PFSK-1 (cell line): Measurements from ENCODE around the gene GRIN2A.

Experiments used
- FOXP2 ChIP-seq: optimal IDR thresholded peaks from 2 replicates; pipeline ENCODE3; 2011; ENCODE audit warnings: borderline replicate concordance, control low read depth, inconsistent platforms; ENCODE audit not compliant: insufficient read depth; ENCODE audit errors: extremely low read length, extremely low read depth
- POLR2AphosphoS5 ChIP-seq: IDR thresholded peaks from 2 replicates; pipeline ENCODE4 v1.6.1; 2012; ENCODE audit warnings: low read depth, mild to moderate bottlenecking, control low read depth, low read length, moderate library complexity
- SIN3A ChIP-seq: IDR thresholded peaks from 2 replicates; pipeline ENCODE4 v1.6.1; 2012; ENCODE audit warnings: mild to moderate bottlenecking, low read length, moderate library complexity, borderline replicate concordance; ENCODE audit not compliant: insufficient read depth
- TAF1 ChIP-seq: IDR thresholded peaks from 2 replicates; pipeline ENCODE4 v1.6.1; 2012; ENCODE audit warnings: low read length, control low read depth, borderline replicate concordance; ENCODE audit not compliant: insufficient read depth
- TF ChIP-seq, protein P1 (sequence below), 2 experiments: IDR thresholded peaks; 2 replicates each; pipeline versions ENCODE4 v1.6.1 to v1.8.0; 2011 to 2012; ENCODE audit warnings: low read depth in 2 of 2, low read length in 2 of 2, control low read depth in 1 of 2, inconsistent platforms in 1 of 2, mild to moderate bottlenecking in 1 of 2, moderate library complexity in 1 of 2; ENCODE audit not compliant: insufficient read depth in 1 of 2

Gene GRIN2A

DNA sequence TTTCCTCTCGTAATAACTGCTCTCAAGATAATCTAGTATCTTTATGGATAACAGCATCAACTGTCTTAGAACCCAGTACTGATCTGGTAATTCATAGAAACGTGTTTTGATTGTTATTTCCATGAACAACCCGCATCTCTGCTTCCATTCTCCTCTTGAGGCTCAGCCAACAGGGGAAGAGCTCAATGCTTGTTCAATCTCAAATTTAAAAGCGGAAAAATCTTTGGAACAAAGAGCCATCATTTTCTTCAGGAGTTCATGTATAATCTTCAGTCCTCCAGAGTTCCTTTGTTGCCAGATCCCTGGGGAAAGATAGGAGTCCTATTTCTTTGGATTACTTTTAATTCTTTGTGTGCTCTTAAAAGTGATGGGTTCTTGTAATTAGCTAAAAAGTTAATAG lies 319.9 kb downstream of the GRIN2A start:
- TF ChIP-seq TAF1 = no peak
- TF ChIP-seq, protein P1, sequence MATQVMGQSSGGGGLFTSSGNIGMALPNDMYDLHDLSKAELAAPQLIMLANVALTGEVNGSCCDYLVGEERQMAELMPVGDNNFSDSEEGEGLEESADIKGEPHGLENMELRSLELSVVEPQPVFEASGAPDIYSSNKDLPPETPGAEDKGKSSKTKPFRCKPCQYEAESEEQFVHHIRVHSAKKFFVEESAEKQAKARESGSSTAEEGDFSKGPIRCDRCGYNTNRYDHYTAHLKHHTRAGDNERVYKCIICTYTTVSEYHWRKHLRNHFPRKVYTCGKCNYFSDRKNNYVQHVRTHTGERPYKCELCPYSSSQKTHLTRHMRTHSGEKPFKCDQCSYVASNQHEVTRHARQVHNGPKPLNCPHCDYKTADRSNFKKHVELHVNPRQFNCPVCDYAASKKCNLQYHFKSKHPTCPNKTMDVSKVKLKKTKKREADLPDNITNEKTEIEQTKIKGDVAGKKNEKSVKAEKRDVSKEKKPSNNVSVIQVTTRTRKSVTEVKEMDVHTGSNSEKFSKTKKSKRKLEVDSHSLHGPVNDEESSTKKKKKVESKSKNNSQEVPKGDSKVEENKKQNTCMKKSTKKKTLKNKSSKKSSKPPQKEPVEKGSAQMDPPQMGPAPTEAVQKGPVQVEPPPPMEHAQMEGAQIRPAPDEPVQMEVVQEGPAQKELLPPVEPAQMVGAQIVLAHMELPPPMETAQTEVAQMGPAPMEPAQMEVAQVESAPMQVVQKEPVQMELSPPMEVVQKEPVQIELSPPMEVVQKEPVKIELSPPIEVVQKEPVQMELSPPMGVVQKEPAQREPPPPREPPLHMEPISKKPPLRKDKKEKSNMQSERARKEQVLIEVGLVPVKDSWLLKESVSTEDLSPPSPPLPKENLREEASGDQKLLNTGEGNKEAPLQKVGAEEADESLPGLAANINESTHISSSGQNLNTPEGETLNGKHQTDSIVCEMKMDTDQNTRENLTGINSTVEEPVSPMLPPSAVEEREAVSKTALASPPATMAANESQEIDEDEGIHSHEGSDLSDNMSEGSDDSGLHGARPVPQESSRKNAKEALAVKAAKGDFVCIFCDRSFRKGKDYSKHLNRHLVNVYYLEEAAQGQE (IDR thresholded peaks at IDR 0.05; ENCODE audit: insufficient read depth in 1 of 2, low read depth in 2 of 2, low read length in 2 of 2) = no peak
- TF ChIP-seq POLR2AphosphoS5 = no peak
- TF ChIP-seq FOXP2 = no peak
- TF ChIP-seq SIN3A = no peak

DNA sequence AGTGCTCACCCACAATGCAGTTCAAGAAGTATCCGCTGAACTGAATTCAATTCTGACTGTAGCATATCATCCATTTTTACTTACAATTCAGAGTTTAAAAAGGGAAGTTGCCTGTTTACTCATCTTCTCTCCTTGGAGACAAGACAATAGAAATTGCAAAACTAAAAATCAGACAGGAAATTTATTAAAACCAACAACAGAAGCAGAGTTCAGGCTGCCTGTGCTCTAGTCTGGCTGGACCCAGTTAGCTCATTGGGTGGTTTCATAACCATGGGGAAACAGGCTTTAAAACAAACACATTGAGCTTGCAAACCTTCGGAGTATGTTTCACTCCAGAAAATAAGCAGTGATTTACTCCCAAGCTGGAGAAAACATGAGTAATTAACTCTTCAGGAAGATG lies 321.4 kb downstream of the GRIN2A start:
- TF ChIP-seq TAF1 (no peak), POLR2AphosphoS5 (no peak), SIN3A (no peak)
- TF ChIP-seq, protein P1 (IDR thresholded peaks at IDR 0.05; ENCODE audit: insufficient read depth in 1 of 2, low read depth in 2 of 2, low read length in 2 of 2) = no peak

- no peak for TF ChIP-seq TAF1
- no peak for TF ChIP-seq POLR2AphosphoS5
- no peak for TF ChIP-seq FOXP2
- TF ChIP-seq, protein P1 (IDR thresholded peaks at IDR 0.05; ENCODE audit: insufficient read depth in 1 of 2, low read depth in 2 of 2, low read length in 2 of 2) = no peak
- TF ChIP-seq SIN3A = no peak
Measured at GRCh38 chr16:9859701-9860327, 322.4 kb downstream of the GRIN2A start.

DNA sequence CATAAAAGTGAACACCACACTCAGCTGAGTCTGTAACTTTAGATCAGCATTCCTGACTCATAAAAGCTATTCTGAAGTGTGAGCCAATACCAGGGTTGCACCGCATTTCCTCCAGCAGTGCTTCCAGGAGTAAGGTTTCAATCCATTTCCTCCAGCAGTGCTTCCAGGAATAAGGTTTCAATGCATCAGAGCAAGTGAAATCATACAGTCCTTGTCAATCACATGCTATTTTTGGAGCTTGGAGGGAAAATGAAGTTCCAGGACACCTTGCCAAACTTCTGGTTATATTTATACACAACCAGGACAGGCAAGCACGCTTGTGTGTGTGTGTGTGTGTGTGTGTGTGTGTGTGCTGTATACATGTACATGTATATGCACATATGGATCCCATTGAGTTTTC lies 327.6 kb downstream of the GRIN2A start:
- TF ChIP-seq SIN3A (no peak), TAF1 (no peak), POLR2AphosphoS5 (no peak), FOXP2 (no peak)
- TF ChIP-seq, protein P1 (IDR thresholded peaks at IDR 0.05; ENCODE audit: insufficient read depth in 1 of 2, low read depth in 2 of 2, low read length in 2 of 2) = no peak

GRCh38 chr16:9852003-9852402 lies 330.2 kb downstream of the GRIN2A start:
- TF ChIP-seq, protein P1 (IDR thresholded peaks at IDR 0.05; ENCODE audit: insufficient read depth in 1 of 2, low read depth in 2 of 2, low read length in 2 of 2) = no peak
- TF ChIP-seq FOXP2 (no peak), TAF1 (no peak), SIN3A (no peak), POLR2AphosphoS5 (no peak)
